T-helper 9 cell (primary cell): ENCODE measurements around the gene ARFGEF3.
"Not testable (repeated sequence)": the region's sequence is repeated elsewhere in the genome, so short reads cannot be mapped to it uniquely, and the experiment has no call there.

Experiments used
- DNase-seq: peaks from one replicate; pipeline ENCODE4 v3.0.0-alpha.2; 2020

ARFGEF3 gene

GRCh38 chr6:138277835-138278234, 116.1 kb downstream of the ARFGEF3 start:
- no peak for DNase-seq

- no peak for DNase-seq
Observed at GRCh38 chr6:138278326-138278725, 116.6 kb downstream of the ARFGEF3 start.

GRCh38 chr6:138285800-138286199, 124.1 kb downstream of the ARFGEF3 start:
- DNase-seq: no peak

DNA sequence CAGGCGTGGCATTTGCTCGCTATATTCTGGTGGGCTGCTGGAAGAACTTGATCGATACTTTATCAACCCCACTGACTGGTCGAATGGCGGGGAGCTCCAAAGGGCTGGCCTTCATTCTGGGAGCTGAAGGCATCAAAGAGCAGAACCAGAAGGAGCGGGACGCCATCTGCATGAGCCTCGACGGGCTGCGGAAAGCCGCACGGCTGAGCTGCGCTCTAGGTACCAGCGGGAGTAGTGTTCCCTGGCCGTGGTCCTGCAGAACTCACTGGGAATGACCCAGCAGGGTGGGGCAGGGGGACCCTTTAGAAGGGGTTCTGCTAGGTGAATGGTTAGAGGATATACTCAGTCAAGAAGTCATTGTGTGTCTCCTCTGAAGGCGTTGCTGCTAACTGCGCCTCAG, 125.0 kb downstream of the ARFGEF3 start:
- no peak for DNase-seq

DNA sequence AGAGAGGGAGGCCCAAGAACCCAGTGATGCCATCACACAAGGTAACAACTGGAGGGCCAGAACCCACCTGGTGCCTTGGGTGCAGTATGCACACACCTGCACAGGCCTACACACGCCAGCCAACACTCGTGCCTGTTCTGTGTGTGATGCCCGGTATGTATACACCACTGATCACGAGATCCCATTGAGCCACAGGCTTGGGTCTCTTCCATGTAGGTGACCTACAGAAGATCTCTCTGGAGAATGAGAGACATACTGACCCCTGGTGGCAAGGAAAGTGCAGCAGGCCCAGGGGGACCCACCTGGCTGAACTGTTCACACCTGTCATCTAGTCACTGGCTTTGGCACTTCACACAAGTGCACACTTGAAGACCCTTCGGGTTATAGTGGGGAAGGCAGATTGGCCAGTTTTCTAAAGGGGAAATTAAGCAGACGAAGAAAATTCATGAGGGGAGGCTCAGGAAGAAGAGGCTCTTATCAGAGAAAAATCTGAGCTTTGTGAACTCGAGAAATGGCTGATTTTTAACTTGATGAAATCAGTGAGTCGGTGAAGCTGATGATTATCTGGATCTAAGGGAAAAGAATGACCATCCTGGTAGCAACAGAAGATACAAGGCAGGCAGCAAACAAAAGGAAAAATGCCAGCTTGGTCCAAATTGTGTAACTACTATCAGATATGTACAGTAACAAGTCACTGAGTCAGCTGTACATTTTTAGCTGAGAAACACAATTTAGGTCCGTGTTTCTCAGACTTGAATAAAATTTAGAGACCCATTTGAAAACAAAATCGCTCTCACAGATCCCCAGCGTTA, 125.6 kb downstream of the ARFGEF3 start:
- peak; percentile 25 for DNase-seq

DNA sequence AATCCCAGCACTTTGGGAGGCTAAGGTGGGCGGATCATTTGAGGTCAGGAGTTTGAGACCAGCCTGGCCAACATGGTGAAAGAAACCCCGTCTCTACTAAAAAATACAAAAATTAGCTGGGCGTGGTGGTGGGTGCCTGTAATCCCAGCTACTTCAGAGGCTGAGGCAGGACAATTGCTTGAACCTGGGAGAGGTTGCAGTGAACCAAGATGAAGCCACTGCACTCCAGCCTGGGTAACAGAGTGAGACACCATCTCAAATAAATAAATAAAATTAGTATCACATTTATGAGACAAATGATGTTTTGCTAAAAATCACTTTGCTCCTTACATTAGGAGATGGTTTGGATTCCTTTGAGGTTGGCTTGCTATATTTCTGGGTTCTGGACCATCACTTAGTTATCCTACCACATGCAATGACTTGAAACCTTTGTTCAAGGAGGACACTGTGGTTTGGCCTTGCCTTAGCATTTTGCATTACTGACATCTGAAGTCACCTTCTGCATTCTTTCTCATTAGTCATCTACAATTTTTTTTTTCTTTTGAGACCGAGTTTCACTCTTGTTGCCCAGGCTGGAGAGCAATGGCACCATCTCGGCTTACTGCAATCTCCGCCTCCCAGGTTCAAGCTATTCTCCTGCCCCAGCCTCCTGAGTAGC, 126.8 kb downstream of the ARFGEF3 start:
- DNase-seq: not testable (repeated sequence)

GRCh38 chr6:138289739-138290138, 128.0 kb downstream of the ARFGEF3 start:
- DNase-seq: no peak

DNA sequence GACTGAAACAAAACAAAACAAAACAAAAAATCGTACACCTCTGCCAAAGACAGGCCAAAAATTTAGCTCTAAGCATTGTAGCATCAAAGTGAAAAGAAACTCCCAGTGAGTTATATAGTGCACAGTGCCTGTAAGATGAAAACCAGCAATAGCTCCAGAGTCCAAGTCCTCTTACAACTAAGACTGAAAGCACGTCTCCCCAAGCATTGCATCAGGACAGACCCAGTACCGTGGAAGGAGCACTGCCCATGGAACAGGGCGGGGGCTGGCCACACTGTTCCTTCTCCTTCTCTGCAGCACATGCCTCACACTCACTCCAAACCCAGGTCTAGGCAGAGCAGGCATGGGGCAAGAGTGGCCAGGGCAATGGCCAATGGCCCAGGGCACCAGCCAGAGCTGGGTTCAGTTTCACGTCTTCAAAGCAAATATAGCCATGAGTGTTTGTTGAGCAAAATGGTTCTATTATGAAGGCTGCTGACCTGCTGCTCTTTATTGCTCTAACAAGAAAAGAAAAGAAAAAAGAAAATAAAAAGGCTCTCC, 128.8 kb downstream of the ARFGEF3 start:
- no peak for DNase-seq

- no peak for DNase-seq
Observed at GRCh38 chr6:138291036-138291848, 129.5 kb downstream of the ARFGEF3 start.

- no peak for DNase-seq
Observed at GRCh38 chr6:138291849-138292181, 130.1 kb downstream of the ARFGEF3 start.

- no peak for DNase-seq
Observed at GRCh38 chr6:138292482-138292881, 130.7 kb downstream of the ARFGEF3 start.

DNA sequence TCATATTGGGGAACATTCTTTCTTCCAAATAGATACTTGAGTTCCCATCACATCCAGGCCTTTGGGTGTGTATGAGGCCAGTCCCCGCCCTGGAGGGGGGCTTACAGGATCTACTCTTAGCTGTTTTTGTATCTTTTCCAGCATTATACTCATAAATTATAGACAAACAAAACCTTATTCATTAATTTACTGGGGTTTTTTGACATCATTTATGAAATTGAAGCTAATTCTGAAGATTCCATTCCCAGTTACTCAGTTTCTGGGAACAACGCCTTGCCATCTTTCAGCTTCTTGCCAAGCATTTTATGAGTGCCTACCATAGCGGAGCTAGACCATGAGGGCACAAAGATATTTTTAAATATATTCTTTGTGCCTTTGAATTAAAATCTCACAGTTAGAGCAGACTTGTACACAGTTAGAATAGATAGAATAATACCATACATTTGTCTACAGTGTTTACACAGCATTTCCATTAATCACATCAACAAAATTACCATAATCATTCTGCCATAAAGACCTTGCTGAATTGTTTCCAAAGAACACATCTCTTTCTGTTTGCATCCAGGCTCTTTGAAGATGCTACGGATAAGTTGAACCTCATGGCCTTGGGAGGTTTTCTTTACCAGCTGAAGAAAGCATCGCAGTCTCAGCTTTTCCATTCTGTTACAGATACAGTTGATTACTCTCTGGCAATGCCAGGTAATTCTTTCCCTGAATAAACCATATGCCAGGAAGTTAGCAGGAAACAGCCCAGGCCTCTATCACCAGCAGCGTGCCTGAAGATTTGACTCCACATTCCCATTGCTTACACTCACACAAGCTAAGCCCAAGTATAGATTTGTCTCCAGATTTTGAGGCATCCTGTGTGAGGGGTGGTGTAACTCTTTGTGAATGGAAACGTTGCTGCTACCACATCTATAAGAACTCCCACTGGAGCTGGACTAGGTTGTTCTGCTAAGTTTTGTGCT, 132.0 kb downstream of the ARFGEF3 start:
- DNase-seq: no peak

- DNase-seq: no peak
Observed at GRCh38 chr6:138296381-138296780, 134.6 kb downstream of the ARFGEF3 start.

DNA sequence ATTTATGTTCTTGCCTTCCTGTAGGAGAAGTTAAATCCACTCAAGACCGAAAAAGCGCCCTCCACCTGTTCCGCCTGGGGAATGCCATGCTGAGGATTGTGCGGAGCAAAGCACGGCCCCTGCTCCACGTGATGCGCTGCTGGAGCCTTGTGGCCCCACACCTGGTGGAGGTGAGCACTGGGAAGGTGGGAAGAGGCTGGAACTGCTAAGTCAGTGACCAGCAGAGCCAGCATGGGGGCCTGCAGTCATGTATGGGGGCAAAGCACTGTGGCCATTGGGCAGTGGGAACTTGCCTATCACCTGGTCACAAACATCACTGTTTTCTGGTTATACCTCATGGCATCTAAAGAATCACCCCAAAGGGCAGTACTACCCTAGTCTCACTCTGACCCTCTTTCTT, 135.0 kb downstream of the ARFGEF3 start:
- no peak for DNase-seq

- DNase-seq: no peak
Observed at GRCh38 chr6:138297761-138298298, 136.1 kb downstream of the ARFGEF3 start.

DNA sequence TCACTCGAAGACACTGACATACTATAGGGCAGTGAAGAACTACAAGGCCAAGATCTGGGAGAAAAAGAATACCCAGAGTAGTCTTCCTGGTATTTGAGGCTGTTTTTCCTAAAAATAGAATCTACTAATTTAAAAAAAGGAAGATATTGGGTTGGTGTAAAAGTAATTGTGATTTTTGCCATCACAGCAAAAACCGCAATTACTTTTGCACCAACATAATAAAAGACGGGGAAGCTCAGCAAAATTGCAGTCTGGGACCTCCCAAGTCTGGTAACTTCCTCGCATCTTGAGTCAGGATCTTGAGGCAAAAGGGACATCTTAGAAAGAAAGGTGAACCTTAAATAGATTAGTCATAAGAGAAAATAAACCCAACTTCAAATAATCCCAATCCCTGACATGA, 138.7 kb downstream of the ARFGEF3 start:
- no peak for DNase-seq

DNA sequence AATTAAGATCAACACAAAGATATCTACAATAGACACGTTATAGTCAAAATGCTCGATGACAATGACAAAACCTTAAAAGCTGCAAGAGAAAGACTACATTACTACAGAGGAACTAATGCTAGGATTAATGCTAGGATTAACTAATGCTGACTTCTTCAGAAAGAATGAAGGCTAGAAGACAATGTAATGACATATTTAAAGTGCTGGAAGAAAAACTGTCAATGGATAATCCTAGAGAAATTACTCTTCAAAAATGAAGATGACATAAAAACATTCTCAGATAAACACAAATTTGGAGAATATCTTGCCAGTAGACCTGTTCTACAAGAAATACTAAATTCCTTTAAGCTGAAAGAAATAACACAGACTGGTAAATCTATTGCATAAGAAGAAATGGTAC, 140.8 kb downstream of the ARFGEF3 start:
- DNase-seq: no peak

DNA sequence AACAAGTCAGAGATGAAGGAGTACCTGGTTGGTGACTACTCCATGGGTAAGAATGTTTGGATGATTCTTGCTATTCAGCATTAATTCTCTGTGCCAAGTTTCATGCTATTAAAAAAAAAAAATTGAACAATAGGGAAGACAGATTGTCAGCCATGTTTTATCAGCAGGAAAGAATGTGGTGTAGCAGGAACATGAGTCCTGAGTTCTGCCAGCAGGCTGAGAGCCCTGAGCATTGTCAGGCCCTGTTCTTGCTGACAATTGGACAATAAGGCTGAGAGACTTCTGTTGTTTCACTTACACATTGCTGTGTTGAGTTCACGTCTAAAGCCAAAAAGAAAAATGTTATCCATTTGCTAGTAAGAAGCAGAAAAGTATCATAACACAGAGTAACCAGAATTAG, 145.6 kb downstream of the ARFGEF3 start:
- no peak for DNase-seq

DNA sequence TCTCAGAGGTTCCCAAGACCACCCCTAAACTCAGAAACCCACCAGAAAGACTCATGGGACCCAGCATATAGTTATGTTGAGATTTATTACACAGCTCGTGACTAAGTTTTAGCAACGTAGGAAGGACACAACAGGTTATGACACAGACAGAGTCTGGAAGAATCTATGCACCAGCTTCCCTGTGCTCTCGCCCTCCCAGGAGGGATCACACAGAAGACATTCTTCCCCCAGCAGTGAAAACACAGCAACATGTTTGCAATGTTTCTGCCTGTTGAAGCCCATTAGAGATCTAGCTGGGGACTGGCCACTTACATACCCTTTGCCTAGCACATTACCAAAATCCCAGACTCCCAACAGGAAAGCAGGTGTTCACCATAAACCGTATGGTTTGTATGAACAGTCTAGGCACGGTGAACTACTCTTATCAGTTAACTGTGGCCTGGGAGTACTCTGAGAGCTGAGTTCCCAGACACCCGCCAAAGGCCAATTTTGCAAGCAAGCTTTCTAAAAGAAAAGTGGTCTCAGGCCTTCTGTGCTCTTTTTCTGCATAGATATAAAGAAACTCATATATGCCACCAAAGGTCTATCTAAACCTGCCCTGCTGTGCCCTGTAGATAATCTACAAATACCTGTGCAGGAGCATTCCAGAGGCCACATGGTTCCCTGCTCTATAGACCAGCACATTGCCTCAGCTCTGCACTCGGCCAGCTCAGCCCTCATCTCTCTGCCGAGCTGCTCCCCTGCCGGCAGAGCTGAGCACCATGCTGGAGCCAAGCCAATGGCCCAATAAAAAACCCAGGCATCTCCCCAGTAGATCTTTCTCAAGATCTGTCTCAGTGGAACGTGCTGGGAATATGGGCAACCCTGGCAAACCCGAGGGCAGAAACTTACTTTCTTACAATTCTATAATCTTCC, 146.3 kb downstream of the ARFGEF3 start:
- DNase-seq: no peak

GRCh38 chr6:138308731-138309110, 147.0 kb downstream of the ARFGEF3 start:
- DNase-seq: no peak

GRCh38 chr6:138309695-138310094, 148.0 kb downstream of the ARFGEF3 start:
- no peak for DNase-seq
